OCI-LY3 (cell line): Measurements from ENCODE around the gene SPATA21.
"Not testable (repeated sequence)": the region's sequence is repeated elsewhere in the genome, so short reads cannot be mapped to it uniquely, and the experiment has no call there.

Source experiments
- CTCF ChIP-seq: fragments of 200-600, 300-600 bp; sonication (generic); IDR thresholded peaks from 2 replicates; pipeline ENCODE4 v1.5.1; 2014; ENCODE audit warnings: antibody characterized with exemption, low read length, low read depth
- EZH2phosphoT487 ChIP-seq: fragments of 200-600 bp; shearing (Covaris generic); IDR thresholded peaks from 2 replicates; pipeline ENCODE4 v1.6.1; 2018; ENCODE audit warnings: antibody characterized with exemption, mixed run types, low read depth

GRCh38 chr1:16483146-16483545, 45.9 kb upstream of the SPATA21 start:
- not testable (repeated sequence) for TF ChIP-seq CTCF, EZH2phosphoT487
